Ishikawa (cell line): Measurements from ENCODE around the gene ETHE1.

ENCODE experiments used
- CEBPB ChIP-seq: IDR thresholded peaks from 2 replicates; pipeline ENCODE4 v1.6.1; 2012
- CREB1 ChIP-seq: IDR thresholded peaks from 2 replicates; pipeline ENCODE4 v1.6.1; 2012; ENCODE audit warnings: low read depth
- EGR1 ChIP-seq: IDR thresholded peaks from 2 replicates; pipeline ENCODE4 v1.6.1; 2012
- RAD21 ChIP-seq: IDR thresholded peaks from 2 replicates; pipeline ENCODE4 v1.6.1; 2012; ENCODE audit warnings: low read depth
- TF ChIP-seq, protein P1 (sequence below): IDR thresholded peaks from 2 replicates; pipeline ENCODE4 v1.6.1; 2012; ENCODE audit warnings: low read depth, mild to moderate bottlenecking

DNA sequence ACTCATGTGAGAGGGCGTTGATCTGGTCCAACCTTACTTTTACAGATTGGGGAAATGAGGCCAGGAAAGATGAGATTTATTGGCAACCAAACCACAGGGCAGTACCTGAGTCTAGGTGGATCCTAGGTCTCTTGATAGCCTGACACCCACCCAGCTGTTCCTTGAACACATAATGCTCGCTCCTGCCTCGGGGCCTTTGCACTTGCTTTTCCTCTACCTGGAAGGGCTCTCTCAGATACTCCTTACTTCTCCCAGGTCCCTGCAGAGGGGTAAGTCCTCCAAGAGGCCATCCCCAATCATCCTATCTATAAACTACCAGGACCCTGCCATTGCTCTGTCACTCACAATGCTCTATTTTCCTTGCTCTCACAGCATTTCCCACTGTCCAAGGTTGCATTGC, 13.4 kb upstream of the ETHE1 start:
- TF ChIP-seq, protein P1, sequence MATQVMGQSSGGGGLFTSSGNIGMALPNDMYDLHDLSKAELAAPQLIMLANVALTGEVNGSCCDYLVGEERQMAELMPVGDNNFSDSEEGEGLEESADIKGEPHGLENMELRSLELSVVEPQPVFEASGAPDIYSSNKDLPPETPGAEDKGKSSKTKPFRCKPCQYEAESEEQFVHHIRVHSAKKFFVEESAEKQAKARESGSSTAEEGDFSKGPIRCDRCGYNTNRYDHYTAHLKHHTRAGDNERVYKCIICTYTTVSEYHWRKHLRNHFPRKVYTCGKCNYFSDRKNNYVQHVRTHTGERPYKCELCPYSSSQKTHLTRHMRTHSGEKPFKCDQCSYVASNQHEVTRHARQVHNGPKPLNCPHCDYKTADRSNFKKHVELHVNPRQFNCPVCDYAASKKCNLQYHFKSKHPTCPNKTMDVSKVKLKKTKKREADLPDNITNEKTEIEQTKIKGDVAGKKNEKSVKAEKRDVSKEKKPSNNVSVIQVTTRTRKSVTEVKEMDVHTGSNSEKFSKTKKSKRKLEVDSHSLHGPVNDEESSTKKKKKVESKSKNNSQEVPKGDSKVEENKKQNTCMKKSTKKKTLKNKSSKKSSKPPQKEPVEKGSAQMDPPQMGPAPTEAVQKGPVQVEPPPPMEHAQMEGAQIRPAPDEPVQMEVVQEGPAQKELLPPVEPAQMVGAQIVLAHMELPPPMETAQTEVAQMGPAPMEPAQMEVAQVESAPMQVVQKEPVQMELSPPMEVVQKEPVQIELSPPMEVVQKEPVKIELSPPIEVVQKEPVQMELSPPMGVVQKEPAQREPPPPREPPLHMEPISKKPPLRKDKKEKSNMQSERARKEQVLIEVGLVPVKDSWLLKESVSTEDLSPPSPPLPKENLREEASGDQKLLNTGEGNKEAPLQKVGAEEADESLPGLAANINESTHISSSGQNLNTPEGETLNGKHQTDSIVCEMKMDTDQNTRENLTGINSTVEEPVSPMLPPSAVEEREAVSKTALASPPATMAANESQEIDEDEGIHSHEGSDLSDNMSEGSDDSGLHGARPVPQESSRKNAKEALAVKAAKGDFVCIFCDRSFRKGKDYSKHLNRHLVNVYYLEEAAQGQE: no peak
- TF ChIP-seq CREB1: no peak
- TF ChIP-seq CEBPB: no peak
- TF ChIP-seq EGR1: no peak
- no peak for TF ChIP-seq RAD21
